ENCODE measurements around the gene BLM.

BLM gene

DNA sequence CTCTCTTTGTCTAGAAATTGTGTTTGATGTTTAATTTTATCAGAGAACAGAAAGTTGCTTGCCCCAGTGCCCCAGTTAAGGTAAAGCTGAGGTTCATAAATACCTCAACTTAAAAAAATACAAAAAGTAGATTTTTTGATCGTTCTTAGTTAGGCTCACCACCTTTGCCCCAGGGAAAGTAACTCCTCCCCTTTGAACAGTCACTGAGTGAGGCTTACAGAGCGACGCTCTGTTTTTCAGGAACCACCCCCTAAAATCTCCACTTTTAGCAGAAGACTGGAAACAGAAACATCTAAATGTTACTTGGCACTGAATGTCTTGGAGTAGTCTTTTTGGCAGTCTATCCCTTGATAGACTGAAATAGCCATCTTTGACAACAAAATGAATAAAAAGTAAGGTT is 24.9 kb downstream of the BLM start:
- DNase-seq, result no peak

DNA sequence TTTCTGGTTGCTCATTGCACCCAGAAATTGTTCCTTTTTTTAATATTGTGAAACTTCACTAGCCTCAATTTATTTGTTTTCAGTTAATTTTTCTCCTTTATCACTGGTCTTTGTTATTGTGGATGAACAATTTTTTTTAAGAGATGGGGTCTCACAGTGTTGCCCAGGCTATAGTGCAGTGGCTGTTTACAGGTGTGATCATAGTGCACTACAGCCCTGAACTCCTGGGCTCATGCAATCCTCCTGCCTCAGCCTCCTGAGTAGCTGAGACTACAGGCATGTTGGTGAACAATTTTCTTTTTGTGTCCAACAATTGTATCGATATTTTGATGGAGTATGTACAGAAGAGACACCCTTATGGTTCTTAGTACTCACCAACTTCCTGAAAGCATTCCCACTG is 26.3 kb downstream of the BLM start:
- DNase-seq, result no peak

DNA sequence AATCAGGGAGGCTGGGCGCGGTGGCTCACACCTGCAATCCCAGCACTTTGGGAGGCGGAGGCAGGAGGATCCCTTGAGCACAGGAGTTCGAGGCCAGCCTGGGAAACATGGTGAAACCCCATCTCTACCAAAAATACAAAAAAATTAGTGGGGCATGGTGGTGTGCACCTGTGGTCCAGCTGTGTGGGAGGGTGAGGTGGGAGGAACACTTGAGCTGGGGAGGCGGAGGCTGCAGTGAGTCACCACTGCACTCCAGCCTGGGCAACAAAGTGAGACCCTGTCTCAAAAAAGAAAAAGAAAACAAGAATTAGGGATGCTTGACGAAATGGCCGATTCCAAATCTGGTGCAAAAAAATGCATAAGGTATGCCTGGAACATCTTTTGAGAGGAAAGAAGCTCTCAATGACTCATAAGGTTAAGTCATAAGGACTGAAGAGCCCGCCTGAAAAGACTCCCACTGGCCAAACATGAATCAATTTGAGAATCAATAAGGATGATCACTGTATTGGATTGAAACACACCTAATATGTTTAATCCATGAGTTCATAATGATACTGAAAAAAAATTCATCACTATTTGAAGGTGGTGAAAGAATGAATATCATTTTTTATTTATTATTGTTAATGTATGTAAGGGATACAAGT is 27.7 kb downstream of the BLM start:
- no peak for DNase-seq

DNA sequence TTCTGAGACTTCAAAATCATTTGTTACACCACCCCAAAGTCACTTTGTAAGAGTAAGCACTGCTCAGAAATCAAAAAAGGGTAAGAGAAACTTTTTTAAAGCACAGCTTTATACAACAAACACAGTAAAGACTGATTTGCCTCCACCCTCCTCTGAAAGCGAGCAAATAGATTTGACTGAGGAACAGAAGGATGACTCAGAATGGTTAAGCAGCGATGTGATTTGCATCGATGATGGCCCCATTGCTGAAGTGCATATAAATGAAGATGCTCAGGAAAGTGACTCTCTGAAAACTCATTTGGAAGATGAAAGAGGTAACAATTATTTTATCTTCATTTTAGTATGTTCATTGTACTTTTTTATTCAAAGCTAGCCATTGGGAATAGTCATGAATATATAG is 32.6 kb downstream of the BLM start:
- DNase-seq, result no peak

DNA sequence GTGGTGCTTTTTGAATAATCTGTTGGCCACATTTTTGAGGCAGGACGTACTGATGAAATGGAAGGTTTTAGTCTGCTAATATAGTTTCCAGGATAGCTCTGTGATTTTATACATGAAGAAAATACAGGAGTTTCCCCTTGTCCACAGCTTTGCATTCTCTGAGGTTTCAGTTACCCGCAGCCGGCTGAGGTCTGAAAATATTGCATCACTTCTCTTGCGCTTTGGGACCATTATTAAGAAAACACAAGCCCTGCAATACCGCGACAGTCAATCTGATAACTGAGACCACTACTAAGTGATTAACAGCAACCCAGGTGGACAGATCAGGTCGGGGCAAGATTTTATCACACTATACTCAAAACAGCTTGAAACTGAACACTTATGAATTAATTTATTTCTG is 33.0 kb downstream of the BLM start:
- no peak for DNase-seq

DNA sequence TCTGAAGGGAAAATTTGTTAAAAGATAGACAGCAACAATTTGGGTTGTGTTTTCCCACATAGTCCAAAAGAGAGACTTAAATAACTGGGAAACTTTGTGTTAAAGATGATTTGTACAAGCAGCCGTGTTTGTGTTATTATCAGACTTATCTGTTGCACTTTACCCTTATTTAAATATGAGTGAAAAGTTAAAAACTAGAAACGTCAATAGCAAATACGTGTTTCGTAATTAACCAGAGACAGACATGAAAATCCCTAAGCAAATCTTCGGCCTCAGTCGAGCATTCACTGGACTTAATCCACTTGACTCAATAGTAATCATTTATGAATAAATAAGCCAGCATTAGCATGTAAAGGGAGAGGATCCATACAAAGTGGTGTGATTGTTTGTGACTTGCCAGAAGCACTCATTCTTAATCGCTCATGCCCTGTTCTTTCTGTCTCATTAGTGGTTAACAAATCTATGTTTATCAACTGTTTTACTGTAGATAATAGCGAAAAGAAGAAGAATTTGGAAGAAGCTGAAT is 34.2 kb downstream of the BLM start:
- DNase-seq, result no peak

DNA sequence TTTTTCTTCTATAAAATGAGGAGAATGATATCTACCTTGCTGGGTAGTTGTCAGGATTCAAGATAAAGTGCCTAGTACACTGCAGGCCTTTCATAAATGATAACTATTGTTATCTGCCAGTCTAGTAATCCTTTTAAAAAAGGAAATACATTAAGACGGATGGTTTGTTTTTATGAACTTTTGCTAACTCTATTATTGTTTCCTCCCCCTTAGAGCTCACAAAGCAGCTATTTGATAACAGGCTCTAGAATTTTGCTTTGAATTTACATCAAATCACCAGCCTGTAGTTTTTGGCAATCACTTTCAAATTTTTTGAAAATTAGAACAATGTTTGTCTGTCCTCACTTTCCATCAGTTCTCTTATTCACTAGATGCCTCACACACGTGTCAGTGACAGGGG is 39.8 kb downstream of the BLM start:
- DNase-seq, result no peak

- DNase-seq, result no peak
Measured at GRCh38 chr15:90757461-90757860, 40.3 kb downstream of the BLM start.

GRCh38 chr15:90760661-90761232 is 43.6 kb downstream of the BLM start:
- no peak for DNase-seq

GRCh38 chr15:90761629-90762028 is 44.5 kb downstream of the BLM start:
- no peak for DNase-seq

GRCh38 chr15:90762109-90762508 is 45.0 kb downstream of the BLM start:
- no peak for DNase-seq

GRCh38 chr15:90763366-90764099 is 46.4 kb downstream of the BLM start:
- DNase-seq, result no peak

- DNase-seq, result no peak
Measured at GRCh38 chr15:90765531-90765930, 48.4 kb downstream of the BLM start.

- DNase-seq, result no peak
Measured at GRCh38 chr15:90765966-90766365, 48.8 kb downstream of the BLM start.

- no peak for DNase-seq
Measured at GRCh38 chr15:90769375-90769774, 52.2 kb downstream of the BLM start.

GRCh38 chr15:90773485-90773884 is 56.3 kb downstream of the BLM start:
- DNase-seq, result no peak

GRCh38 chr15:90774731-90775514 is 57.8 kb downstream of the BLM start:
- DNase-seq, result no peak

GRCh38 chr15:90780916-90781315 is 63.8 kb downstream of the BLM start:
- DNase-seq, result no peak

GRCh38 chr15:90782442-90782841 is 65.3 kb downstream of the BLM start:
- DNase-seq, result no peak

DNA sequence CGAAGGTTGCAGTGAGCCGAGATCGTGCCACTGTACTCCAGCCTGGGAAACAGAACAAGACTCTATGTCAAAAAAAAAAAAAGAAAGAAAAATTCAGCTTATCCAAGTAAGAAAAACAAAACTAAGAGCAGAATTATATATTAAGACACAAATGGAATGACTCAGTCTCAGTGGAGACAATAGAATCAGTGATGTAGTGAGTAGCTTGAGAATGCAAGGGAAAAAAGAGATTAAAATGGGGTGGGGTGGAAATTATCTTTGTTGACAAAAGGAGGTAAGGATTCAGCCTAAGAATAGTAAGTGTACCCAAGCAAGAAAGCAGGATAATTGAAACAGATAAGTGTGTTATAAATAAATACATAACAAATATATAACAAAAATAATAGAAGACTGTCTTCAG is 70.7 kb downstream of the BLM start:
- DNase-seq, result no peak

DNA sequence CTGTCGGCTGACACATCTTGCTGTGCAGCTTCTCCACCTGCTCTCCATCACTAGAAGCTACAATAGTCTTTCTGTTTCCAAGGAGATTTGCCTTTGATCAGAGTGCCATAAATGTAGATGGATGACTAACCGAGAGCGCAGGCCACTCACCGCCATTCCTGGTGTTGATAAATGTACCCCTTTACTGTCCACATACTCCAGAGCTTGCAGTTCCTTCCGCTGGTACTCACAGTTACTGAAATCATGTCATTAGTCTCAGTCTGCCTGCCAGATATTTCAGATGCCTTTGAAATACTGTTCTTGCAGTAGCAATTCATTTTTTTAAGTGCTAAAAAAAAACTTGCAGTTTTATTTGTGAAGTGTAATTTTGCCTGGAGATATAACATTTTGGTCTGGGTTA is 72.3 kb downstream of the BLM start:
- DNase-seq, result no peak

- no peak for DNase-seq
Measured at GRCh38 chr15:90790057-90790456, 72.9 kb downstream of the BLM start.

- DNase-seq, result no peak
Measured at GRCh38 chr15:90790561-90790960, 73.4 kb downstream of the BLM start.

DNA sequence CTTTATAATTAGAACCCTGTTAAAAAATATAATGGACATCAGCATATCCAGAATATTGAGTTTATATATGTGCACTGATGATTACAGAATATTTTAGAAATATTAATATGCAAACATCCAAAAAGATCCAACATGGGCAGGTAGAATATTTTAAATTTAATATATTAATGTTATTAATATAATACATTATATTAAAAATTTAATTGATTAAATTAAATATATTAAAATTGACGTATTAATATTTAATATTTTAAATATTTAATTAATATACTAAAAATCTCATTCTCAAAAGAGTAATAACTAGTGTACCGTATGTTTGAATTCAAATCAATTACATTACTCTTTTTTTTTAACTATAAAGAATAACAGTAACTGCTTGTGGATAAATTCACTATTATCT is 77.4 kb downstream of the BLM start:
- no peak for DNase-seq

Measured in RPMI8226 (cell line).